Natural killer cell (primary cell): ENCODE measurements around the gene GSE1. TPM values are rescaled to one million over a fixed set of nuclear protein-coding genes. Genes with fewer than 3 reads are reported as not detected.

Source experiments
- ATAC-seq, 3 donors: fragments of 150-1000 bp in 2 of 3; fragments of 200-7000 bp in 1 of 3; cut with Tn5 transposase; 1 replicate in 1 of 3; 2 replicates in 2 of 3; pipeline ENCODE4 v1.10.0; 2021; ENCODE audit warnings: mild to moderate bottlenecking in 2 of 3, moderate library complexity in 2 of 3
- DNase-seq, 2 donors: peaks; one replicate each; pipeline versions ENCODE4 v3.0.0 to v3.0.0-alpha.2; 2013 to 2021; ENCODE audit warnings: mixed read lengths in 1 of 2
- H3K27ac ChIP-seq: one replicate; pipeline ENCODE4 v1.5.1; 2013; ENCODE audit warnings: mild to moderate bottlenecking, low read length
- H3K27me3 ChIP-seq: one replicate; pipeline ENCODE4 v1.6.1; 2013; ENCODE audit warnings: low read length; ENCODE audit not compliant: control insufficient read depth, insufficient read depth
- H3K36me3 ChIP-seq: one replicate; pipeline ENCODE4 v1.6.1; 2013; ENCODE audit warnings: low read length; ENCODE audit not compliant: control insufficient read depth, insufficient read depth
- H3K4me1 ChIP-seq: one replicate; pipeline ENCODE4 v1.6.1; 2013; ENCODE audit warnings: low read length; ENCODE audit not compliant: control insufficient read depth, insufficient read depth
- H3K4me3 ChIP-seq: one replicate; pipeline ENCODE4 v1.5.1; 2013; ENCODE audit warnings: low read length
- H3K9me3 ChIP-seq: one replicate; pipeline ENCODE4 v1.6.1; 2013; ENCODE audit warnings: low read length; ENCODE audit not compliant: control insufficient read depth, insufficient read depth
- H3K27ac Mint-ChIP-seq, 2 donors: one replicate each; pipeline ENCODE4 v1.8.0; 2022; ENCODE audit warnings: mild to moderate bottlenecking in 2 of 2, mixed read lengths in 2 of 2, moderate library complexity in 1 of 2
- H3K27me3 Mint-ChIP-seq, 2 donors: one replicate each; pipeline ENCODE4 v1.8.0; 2022; ENCODE audit warnings: low read depth in 2 of 2, mixed read lengths in 2 of 2
- H3K36me3 Mint-ChIP-seq: one replicate; pipeline ENCODE4 v1.8.0; 2022; ENCODE audit warnings: mixed read lengths
- H3K4me1 Mint-ChIP-seq, 2 donors: one replicate each; pipeline ENCODE4 v1.8.0; 2022; ENCODE audit warnings: mixed read lengths in 2 of 2
- H3K4me3 Mint-ChIP-seq: one replicate; pipeline ENCODE4 v1.8.0; 2022; ENCODE audit warnings: mild to moderate bottlenecking, moderate library complexity, mixed read lengths
- H3K9me3 Mint-ChIP-seq, 2 donors: one replicate each; pipeline ENCODE4 v1.8.0; 2022; ENCODE audit warnings: mixed read lengths in 2 of 2
- CTCF ChIP-seq: fragments of 200-600 bp; IDR thresholded peaks from one replicate; pipeline ENCODE4 v1.8.0; 2022; ENCODE audit warnings: antibody characterized with exemption
- WGBS: methylation state at CpG from one replicate; pipeline ENCODE4 v1.1.7; 2013; ENCODE audit warnings: missing lambda C conversion rate; ENCODE audit not compliant: insufficient coverage; 5-methylcytosine and 5-hydroxymethylcytosine counted together
- intact Hi-C: fragments of 100-400 bp; cut with micrococcal nuclease; formaldehyde crosslinking; loops from one replicate; pipeline ENCODE4 v1.14.2; 2022
- total RNA-seq, 4 donors: library from RNA; stranded (reverse); fragments of 120-200 nt in 1 of 4; gene quantifications; one replicate each; pipeline versions ENCODE4 v1.2.3 to v1.2.4, GENCODE V29; 2013 to 2022

Gene GSE1
- total RNA-seq, 3 donors from 2014 or later (not counting 1 experiment from before 2014, with no cell fraction given), result 232 to 277 (median 233) TPM

GRCh38 chr16:85615852-85616606 is 2.9 kb downstream of the GSE1 start:
- TF ChIP-seq CTCF, result peak; percentile 94
- WGBS, result 6% methylated on average over 21 of the region's 21 CpGs
- Histone ChIP-seq H3K27me3 (no peaks in the 10 kb centered on the region), H3K4me1 (peaks cover 77% of the 10 kb centered on the region), H3K4me3 (peak overlapping the region; percentile 4), H3K9me3 (no peaks in the 10 kb centered on the region), H3K36me3 (no peaks in the 10 kb centered on the region), H3K27ac (peak overlapping the region; percentile 42)
- no peaks in the 10 kb centered on the region for H3K36me3 Mint-ChIP-seq
- ATAC-seq, result peak; percentile 65 to 89 (median 73)
- peak overlapping the region; percentile 86 for H3K4me3 Mint-ChIP-seq
- peak overlapping the region; percentile 73 for H3K27ac Mint-ChIP-seq
- intact Hi-C loops, result loop anchor here (10.0 kb wide), 1 partner anchor 311 kb away; no protein-coding TSS in a partner anchor
- H3K4me1 Mint-ChIP-seq, result peaks cover 39 to 66% of the 10 kb centered on the region in 2 donors
- H3K27me3 Mint-ChIP-seq, result no peaks in the 10 kb centered on the region
- DNase-seq, result peak; percentile 82 to 90
- no peaks in the 10 kb centered on the region for H3K9me3 Mint-ChIP-seq

GRCh38 chr16:85616607-85617321 is 3.6 kb downstream of the GSE1 start:
- TF ChIP-seq CTCF, result no peak
- no peaks in the 10 kb centered on the region for H3K9me3 Mint-ChIP-seq
- peak overlapping the region; percentile 86 for H3K4me3 Mint-ChIP-seq
- H3K9me3 ChIP-seq, result no peaks in the 10 kb centered on the region
- peak overlapping the region; percentile 73 for H3K27ac Mint-ChIP-seq
- H3K27me3 ChIP-seq, result no peaks in the 10 kb centered on the region
- DNase-seq (peak in 1 of 2 donors; percentile 41), ATAC-seq (peak; percentile 21 to 44 (median 27))
- H3K4me1 ChIP-seq, result peaks cover 81% of the 10 kb centered on the region
- H3K4me3 ChIP-seq, result peak overlapping the region; percentile 4
- H3K36me3 ChIP-seq, result no peaks in the 10 kb centered on the region
- H3K27me3 Mint-ChIP-seq, result no peaks in the 10 kb centered on the region
- intact Hi-C loops, result loop anchor here (10.0 kb wide), 1 partner anchor 312 kb away; no protein-coding TSS in a partner anchor
- peaks cover 46 to 73% of the 10 kb centered on the region in 2 donors for H3K4me1 Mint-ChIP-seq
- H3K27ac ChIP-seq, result peak overlapping the region; percentile 42
- H3K36me3 Mint-ChIP-seq, result no peaks in the 10 kb centered on the region
- 18% methylated on average over 28 of the region's 28 CpGs for WGBS

GRCh38 chr16:85617948-85618347 is 4.8 kb downstream of the GSE1 start:
- Mint-ChIP-seq H3K27me3 (no peaks in the 10 kb centered on the region), H3K9me3 (no peaks in the 10 kb centered on the region), H3K36me3 (no peaks in the 10 kb centered on the region), H3K27ac (peak overlapping the region; percentile 22 to 26), H3K4me3 (peak overlapping the region; percentile 52), H3K4me1 (peaks cover 58 to 81% of the 10 kb centered on the region in 2 donors)
- ATAC-seq (no peak), DNase-seq (no peak)
- TF ChIP-seq CTCF, result no peak
- Histone ChIP-seq H3K27me3 (no peaks in the 10 kb centered on the region), H3K27ac (no peak overlapping the region), H3K36me3 (no peaks in the 10 kb centered on the region), H3K4me1 (peaks cover 75% of the 10 kb centered on the region), H3K9me3 (no peaks in the 10 kb centered on the region), H3K4me3 (no peak overlapping the region)
- intact Hi-C loops, result loop anchor here (10.0 kb wide), 1 partner anchor 313 kb away; no protein-coding TSS in a partner anchor
- WGBS, result 93% methylated on average over 4 of the region's 7 CpGs
